ENCODE data around the gene KLHL34. TPM values are rescaled to one million over a fixed set of nuclear protein-coding genes. Genes with fewer than 3 reads are reported as not detected.

KLHL34 gene
- polyA plus RNA-seq (2012; ENCODE audit: insufficient read length, low read depth): not detected

GRCh38 chrX:21658152-21658737 lies at the start of gene KLHL34:
KLHL34 (minus strand) TSS chrX:21658330; CDS start chrX:21657788, 542 bp downstream.
- TF ChIP-seq TAF1 (IDR thresholded peaks at IDR 0.05; ENCODE audit: borderline replicate concordance, insufficient read depth, low read length): no peak
- TF ChIP-seq POLR2AphosphoS5 (IDR thresholded peaks at IDR 0.05; ENCODE audit: low read depth, low read length): no peak

GRCh38 chrX:21705225-21705624 lies 47.1 kb upstream of the KLHL34 start:
- no peak for TF ChIP-seq POLR2AphosphoS5 (IDR thresholded peaks at IDR 0.05; ENCODE audit: low read depth, low read length)
- TF ChIP-seq REST (IDR thresholded peaks at IDR 0.05; ENCODE audit: insufficient read depth in 1 of 2, low read depth in 2 of 2, low read length in 2 of 2): no peak
- TF ChIP-seq FOXP2 (optimal IDR thresholded peaks at IDR 0.05; ENCODE audit: borderline replicate concordance, extremely low read depth, extremely low read length, insufficient read depth): no peak
- TF ChIP-seq SIN3A (IDR thresholded peaks at IDR 0.05; ENCODE audit: borderline replicate concordance, insufficient read depth, low read length): no peak
- no peak for TF ChIP-seq TAF1 (IDR thresholded peaks at IDR 0.05; ENCODE audit: borderline replicate concordance, insufficient read depth, low read length)

- TF ChIP-seq REST (IDR thresholded peaks at IDR 0.05; ENCODE audit: insufficient read depth in 1 of 2, low read depth in 2 of 2, low read length in 2 of 2): no peak
- no peak for TF ChIP-seq TAF1 (IDR thresholded peaks at IDR 0.05; ENCODE audit: borderline replicate concordance, insufficient read depth, low read length)
- no peak for TF ChIP-seq SIN3A (IDR thresholded peaks at IDR 0.05; ENCODE audit: borderline replicate concordance, insufficient read depth, low read length)
Observed at GRCh38 chrX:21702725-21703124, 44.6 kb upstream of the KLHL34 start.

GRCh38 chrX:21700967-21701366 lies 42.8 kb upstream of the KLHL34 start:
- TF ChIP-seq FOXP2 (optimal IDR thresholded peaks at IDR 0.05; ENCODE audit: borderline replicate concordance, extremely low read depth, extremely low read length, insufficient read depth) (no peak), POLR2AphosphoS5 (IDR thresholded peaks at IDR 0.05; ENCODE audit: low read depth, low read length) (no peak), REST (IDR thresholded peaks at IDR 0.05; ENCODE audit: insufficient read depth in 1 of 2, low read depth in 2 of 2, low read length in 2 of 2) (no peak), TAF1 (IDR thresholded peaks at IDR 0.05; ENCODE audit: borderline replicate concordance, insufficient read depth, low read length) (no peak), SIN3A (IDR thresholded peaks at IDR 0.05; ENCODE audit: borderline replicate concordance, insufficient read depth, low read length) (no peak)

- TF ChIP-seq FOXP2 (optimal IDR thresholded peaks at IDR 0.05; ENCODE audit: borderline replicate concordance, extremely low read depth, extremely low read length, insufficient read depth) (no peak), POLR2AphosphoS5 (IDR thresholded peaks at IDR 0.05; ENCODE audit: low read depth, low read length) (no peak), REST (IDR thresholded peaks at IDR 0.05; ENCODE audit: insufficient read depth in 1 of 2, low read depth in 2 of 2, low read length in 2 of 2) (no peak), TAF1 (IDR thresholded peaks at IDR 0.05; ENCODE audit: borderline replicate concordance, insufficient read depth, low read length) (no peak), SIN3A (IDR thresholded peaks at IDR 0.05; ENCODE audit: borderline replicate concordance, insufficient read depth, low read length) (no peak)
Observed at GRCh38 chrX:21700275-21700674, 42.1 kb upstream of the KLHL34 start.
